ENCODE results near the gene MCMBP.

The MCMBP gene

DNA sequence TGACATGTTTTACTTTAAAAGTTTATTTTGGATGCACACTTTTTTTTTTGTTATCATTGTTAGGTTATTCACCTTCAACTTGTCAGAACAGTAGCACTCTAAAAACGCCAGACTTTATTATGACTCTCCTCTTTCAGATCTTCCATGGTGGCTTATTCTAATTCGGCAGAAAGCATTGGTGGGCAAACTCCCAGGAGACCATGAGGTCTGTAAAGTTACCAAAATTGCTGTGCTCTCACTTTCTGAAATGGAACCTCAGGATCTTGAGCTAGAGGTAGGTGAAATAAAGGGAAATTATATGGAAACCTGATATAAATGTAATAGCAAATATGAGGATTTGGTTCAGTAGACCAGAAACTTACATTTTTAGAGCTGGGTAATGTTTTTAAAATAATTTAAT is 91.1 kb downstream of the MCMBP start:
- DNase-seq, result no peak

DNA sequence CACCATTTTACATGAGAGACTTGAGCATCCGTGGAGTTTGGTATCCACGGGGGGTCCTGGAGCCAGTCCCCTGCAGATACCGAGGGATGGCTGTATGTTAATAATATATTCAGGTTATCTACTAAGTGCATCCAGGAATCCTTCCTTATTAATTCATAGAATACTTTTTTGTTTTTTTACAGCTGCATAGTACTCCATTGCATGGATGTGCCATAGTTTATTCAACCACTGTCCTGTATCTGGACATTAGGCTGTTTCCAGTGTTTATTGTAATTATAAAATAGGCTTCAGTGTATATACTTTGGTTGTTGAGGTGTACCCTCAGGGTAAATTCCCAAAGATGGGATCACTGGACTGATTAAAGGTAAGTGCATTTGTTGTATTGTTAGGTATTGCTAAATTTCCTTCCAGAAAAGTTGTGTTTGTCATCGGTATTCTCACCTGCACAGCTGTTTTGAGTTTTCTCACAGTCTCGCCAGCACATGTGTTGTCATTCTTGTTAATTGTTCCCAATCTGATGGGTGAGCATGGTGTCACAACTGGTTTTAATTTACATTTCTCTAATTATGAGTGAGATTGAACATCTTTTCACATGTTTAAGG is 91.7 kb downstream of the MCMBP start:
- DNase-seq, result no peak
